NT2/D1 (cell line): ENCODE measurements around the gene RSPH4A.

Experiments used
- DNase-seq: peaks from one replicate; pipeline ENCODE4 v3.0.0-alpha.2; 2011; ENCODE audit warnings: low read depth, low spot score
- H3K27me3 ChIP-seq: 2 replicates; pipeline ENCODE4 v1.6.0; 2011; ENCODE audit warnings: mild to moderate bottlenecking; ENCODE audit not compliant: insufficient read length, insufficient read depth
- H3K36me3 ChIP-seq: 2 replicates; pipeline ENCODE4 v1.6.1; 2011; ENCODE audit warnings: mild to moderate bottlenecking, low read length, mixed read lengths; ENCODE audit not compliant: insufficient read depth, insufficient read length
- H3K4me1 ChIP-seq: 2 replicates; pipeline ENCODE4 v1.5.1; 2011; ENCODE audit not compliant: insufficient read depth, insufficient read length
- H3K4me3 ChIP-seq: 2 replicates; pipeline ENCODE4 v1.5.1; 2011; ENCODE audit warnings: low read depth; ENCODE audit not compliant: insufficient read length
- H3K9ac ChIP-seq: 2 replicates; pipeline ENCODE4 v1.6.0; 2011; ENCODE audit warnings: low read depth; ENCODE audit not compliant: insufficient read length
- H3K9me3 ChIP-seq: 2 replicates; pipeline ENCODE4 v1.5.1; 2011; ENCODE audit warnings: mild to moderate bottlenecking, low read length; ENCODE audit not compliant: insufficient read depth
- SUZ12 ChIP-seq: IDR thresholded peaks from 2 replicates; pipeline ENCODE4 v1.6.1; 2011; ENCODE audit not compliant: insufficient read length, insufficient read depth; ENCODE audit errors: extremely low read depth
- YY1 ChIP-seq: IDR thresholded peaks from 2 replicates; pipeline ENCODE4 v1.6.1; 2011; ENCODE audit not compliant: insufficient read length, insufficient read depth
- ZNF274 ChIP-seq: IDR thresholded peaks from 2 replicates; pipeline ENCODE4 v1.6.1; 2011; ENCODE audit warnings: mild to moderate bottlenecking, low read depth, low read length

Gene RSPH4A

GRCh38 chr6:116615937-116616736 is at the start of gene RSPH4A:
TSS of gene RSPH4A (plus strand) at chr6:116616479. CDS start at chr6:116616624, 145 bp downstream.
- Histone ChIP-seq H3K9me3 (no peaks in the 10 kb centered on the region), H3K4me1 (peaks cover 3% of the 10 kb centered on the region), H3K4me3 (peak within 1 kb of the TSS; percentile 78), H3K36me3 (no peaks in the 10 kb centered on the region), H3K9ac (peak within 1 kb of the TSS; percentile 81), H3K27me3 (peaks cover 24% of the 10 kb centered on the region)
- peak; percentile 86 for DNase-seq
- TF ChIP-seq ZNF274 (no peak), YY1 (no peak), SUZ12 (no peak)

DNA sequence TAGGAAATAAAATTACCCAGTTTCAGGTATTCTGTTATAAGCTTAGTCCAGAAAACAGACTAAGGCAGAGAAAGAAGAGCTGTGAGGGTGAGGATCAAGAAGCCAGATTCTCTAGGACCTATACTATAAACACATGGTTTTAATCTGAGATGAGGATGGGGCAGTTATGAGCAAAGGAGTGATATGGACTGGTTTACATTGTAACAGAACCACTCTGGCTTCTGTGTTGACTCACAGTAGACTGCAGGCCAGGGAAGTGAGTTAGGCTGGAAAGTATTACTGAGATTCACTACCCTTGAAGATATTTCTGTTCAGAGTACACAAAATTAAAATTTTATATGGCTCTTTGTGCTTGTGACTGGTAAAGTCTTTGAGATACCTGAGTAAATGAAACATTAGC is 48.2 kb upstream of the RSPH4A start:
- no peaks in the 10 kb centered on the region for H3K9me3 ChIP-seq
- H3K4me3 ChIP-seq = no peak overlapping the region
- no peaks in the 10 kb centered on the region for H3K4me1 ChIP-seq
- H3K27me3 ChIP-seq = no peaks in the 10 kb centered on the region
- H3K36me3 ChIP-seq = no peaks in the 10 kb centered on the region
- H3K9ac ChIP-seq = no peak overlapping the region
- no peak for TF ChIP-seq ZNF274
- no peak for TF ChIP-seq YY1
- no peak for TF ChIP-seq SUZ12
- DNase-seq = no peak

DNA sequence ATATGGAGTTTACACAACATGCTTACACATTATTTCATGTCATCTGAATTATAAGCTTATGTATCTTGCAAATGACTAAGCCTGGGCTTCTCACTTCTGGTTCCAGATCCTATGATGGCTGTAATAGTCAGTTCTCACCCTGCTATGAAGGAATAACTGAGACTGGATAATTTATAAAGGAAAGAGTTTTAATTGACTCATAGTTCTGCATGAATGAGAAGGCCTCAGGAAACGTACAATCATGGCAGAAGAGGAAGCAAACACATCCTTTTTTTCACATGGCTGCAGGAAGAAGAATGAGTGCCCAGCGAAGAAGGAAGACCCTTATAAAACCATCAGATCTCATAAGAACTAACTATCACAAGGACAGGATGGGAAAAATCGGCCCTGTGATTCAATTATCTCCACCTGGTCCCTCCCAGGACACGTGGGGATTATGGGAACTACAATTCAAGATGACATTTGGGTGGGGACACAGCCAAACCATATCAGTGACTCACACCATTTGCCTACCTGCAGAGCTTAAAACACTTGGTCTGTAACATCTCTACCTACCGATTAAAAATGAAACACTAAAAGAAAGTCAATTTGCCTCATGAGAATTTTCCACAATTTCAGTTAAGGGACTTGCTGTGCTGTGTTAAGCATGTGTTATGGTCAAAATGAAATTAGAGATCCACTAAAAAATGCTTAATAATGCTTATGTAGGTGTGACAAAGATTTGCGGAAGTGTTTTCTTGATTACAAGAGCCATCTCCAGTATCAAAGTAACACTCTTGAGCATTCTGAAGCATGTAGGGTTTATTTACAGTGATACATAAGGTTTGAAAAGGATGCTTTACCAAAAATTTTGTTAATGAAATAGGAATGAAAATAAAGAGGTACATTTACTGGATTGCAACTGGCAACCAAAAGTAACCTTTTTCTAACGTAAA is 47.2 kb upstream of the RSPH4A start:
- Histone ChIP-seq H3K9me3 (no peaks in the 10 kb centered on the region), H3K27me3 (no peaks in the 10 kb centered on the region), H3K36me3 (peaks cover 4% of the 10 kb centered on the region), H3K4me1 (no peaks in the 10 kb centered on the region), H3K9ac (no peak overlapping the region), H3K4me3 (no peak overlapping the region)
- DNase-seq = no peak
- TF ChIP-seq ZNF274 (no peak), YY1 (no peak), SUZ12 (no peak)

DNA sequence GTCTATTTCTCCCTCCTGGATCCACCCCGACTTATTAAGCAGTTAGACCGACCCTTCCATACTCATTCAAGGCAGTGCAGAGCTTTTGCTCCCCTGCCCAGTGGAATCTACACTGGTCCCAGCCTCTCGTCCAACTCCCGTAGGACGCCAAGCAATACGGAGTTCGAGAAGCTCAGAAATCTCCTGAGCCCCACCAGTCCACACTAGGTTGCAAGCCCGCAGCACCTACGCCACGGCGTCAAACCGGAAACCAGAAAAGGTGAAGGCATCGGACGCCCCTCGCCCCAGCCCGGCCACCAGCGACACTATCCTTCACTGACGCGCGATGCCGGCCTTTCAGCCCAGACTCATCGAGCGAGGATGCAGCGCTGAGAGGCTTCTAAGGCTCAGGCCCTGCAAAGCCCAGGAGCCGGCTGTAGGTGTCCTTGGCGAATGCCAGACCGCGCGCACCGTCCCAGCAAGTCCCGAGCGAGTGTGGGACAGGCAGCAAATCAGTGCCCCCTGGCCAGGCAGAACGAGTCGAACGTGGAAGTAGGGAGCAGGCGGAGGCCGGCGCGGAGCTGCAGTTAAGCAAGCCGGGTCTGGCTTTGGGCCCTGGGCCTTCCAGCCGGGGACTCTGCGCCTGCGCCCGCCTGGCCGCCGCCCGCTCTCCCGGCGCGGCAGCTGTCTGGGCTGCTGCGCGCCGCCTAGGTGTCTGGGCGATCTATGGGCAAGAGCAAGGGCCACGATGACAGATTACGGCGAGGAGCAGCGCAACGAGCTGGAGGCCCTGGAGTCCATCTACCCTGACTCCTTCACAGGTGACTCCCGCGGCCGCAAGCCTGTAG is 45.2 kb upstream of the RSPH4A start, which contains the start of gene RWDD1:
Gene RWDD1 (plus strand): TSS at position 649 of the 827 bp plus-strand sequence. CDS start 79 bp downstream, at position 728.
- no peaks in the 10 kb centered on the region for H3K27me3 ChIP-seq
- no peaks in the 10 kb centered on the region for H3K4me1 ChIP-seq
- peaks cover 21% of the 10 kb centered on the region for H3K36me3 ChIP-seq
- H3K9me3 ChIP-seq = no peaks in the 10 kb centered on the region
- DNase-seq = peak; percentile 94
- H3K4me3 ChIP-seq = peak within 1 kb of the TSS; percentile 90
- TF ChIP-seq YY1 = no peak
- no peak for TF ChIP-seq SUZ12
- no peak for TF ChIP-seq ZNF274
- H3K9ac ChIP-seq = peak within 1 kb of the TSS; percentile 99

DNA sequence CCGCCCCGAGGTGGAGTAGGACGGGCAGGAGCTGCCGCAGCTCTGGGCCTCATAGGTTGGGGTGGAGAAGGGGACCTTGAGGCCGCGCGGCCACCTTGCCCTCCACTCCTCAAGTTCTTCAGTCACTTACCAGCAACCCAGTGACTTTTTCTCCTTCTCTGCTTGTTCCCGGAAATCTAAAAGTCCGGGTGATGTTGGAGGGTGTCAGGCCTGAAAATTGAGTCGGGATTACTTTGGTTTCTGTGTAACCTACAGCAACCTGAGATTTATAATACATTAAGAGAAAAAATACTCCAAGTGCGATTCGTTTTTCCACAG is 44.6 kb upstream of the RSPH4A start:
- peak overlapping the region; percentile 90 for H3K4me3 ChIP-seq
- no peaks in the 10 kb centered on the region for H3K4me1 ChIP-seq
- no peak for DNase-seq
- peak overlapping the region; percentile 92 for H3K9ac ChIP-seq
- no peaks in the 10 kb centered on the region for H3K9me3 ChIP-seq
- H3K36me3 ChIP-seq = peaks cover 26% of the 10 kb centered on the region
- H3K27me3 ChIP-seq = no peaks in the 10 kb centered on the region
- no peak for TF ChIP-seq ZNF274
- TF ChIP-seq SUZ12 = no peak
- no peak for TF ChIP-seq YY1

DNA sequence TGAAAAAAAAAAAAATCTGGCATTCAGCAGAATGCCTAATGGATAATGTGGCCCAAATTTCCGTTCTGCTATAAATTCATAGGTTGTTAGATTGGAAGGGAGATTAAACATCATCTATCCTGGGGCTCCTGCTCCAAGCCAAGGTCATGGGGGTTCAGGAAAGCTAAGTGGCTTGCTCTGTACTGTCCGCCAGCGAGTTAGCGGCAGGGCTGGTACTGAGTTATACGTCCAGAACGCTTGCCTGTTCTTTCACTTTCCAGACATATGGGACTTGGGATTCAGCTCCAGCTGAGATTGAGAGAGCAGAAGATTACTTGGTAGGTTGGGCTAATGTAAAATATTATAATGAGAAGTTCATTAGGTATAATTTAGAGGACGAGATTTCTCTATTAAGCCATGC is 44.1 kb upstream of the RSPH4A start:
- Histone ChIP-seq H3K36me3 (peaks cover 32% of the 10 kb centered on the region), H3K4me3 (peak overlapping the region; percentile 90), H3K9ac (peak overlapping the region; percentile 92), H3K27me3 (no peaks in the 10 kb centered on the region), H3K4me1 (no peaks in the 10 kb centered on the region), H3K9me3 (no peaks in the 10 kb centered on the region)
- no peak for TF ChIP-seq YY1
- TF ChIP-seq ZNF274 = no peak
- no peak for TF ChIP-seq SUZ12
- no peak for DNase-seq

DNA sequence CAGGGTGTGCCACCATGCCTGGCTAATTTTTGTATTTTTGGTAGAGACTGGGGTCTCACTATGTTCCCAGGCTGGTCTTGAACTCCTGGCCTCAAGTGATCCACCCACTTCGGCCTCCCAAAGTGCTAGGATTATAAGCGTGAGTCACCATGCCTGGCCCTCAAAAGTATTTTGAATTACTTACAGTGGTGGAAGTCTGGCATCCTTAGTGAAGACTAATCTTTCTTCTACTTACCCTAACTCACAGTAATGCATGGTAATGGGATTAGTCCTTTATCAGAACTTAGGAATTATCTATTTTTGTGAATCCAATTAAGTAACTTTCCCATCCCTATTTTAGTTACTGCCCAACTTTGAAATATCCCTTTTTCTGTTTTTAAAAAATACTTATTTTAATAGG is 41.1 kb upstream of the RSPH4A start:
- Histone ChIP-seq H3K9ac (no peak overlapping the region), H3K27me3 (no peaks in the 10 kb centered on the region), H3K9me3 (no peaks in the 10 kb centered on the region), H3K4me3 (no peak overlapping the region), H3K36me3 (peaks cover 38% of the 10 kb centered on the region), H3K4me1 (no peaks in the 10 kb centered on the region)
- DNase-seq = no peak
- TF ChIP-seq SUZ12 = no peak
- no peak for TF ChIP-seq YY1
- no peak for TF ChIP-seq ZNF274
